Measurements from ENCODE around the gene GSAP.
A peak's percentile ranks its signal among the peaks of the same experiment; 100 is the strongest.

DNA sequence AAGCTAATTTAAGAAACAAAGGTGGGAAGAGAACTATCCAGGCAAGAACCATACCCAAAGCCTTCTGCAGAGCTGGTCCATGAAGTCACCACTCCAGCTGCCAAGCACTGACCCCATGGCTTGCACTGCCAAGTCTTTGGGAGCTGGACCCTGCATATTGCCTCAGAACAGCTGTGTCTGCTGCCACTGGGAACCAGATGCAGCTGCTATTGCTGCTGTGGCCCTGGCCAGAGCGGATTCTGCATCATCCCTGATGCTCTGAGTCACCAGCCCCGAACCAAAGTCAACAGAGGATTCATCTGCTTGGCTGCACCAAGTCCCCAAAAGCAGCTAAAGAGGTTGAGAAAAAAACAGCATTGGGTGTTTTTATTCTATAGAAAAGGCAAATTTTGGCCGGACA lies 39.2 kb upstream of the GSAP start:
- no peak for TF ChIP-seq POLR2A (IDR thresholded peaks at IDR 0.05; ENCODE audit: low read depth, low read length)
- TF ChIP-seq POLR2AphosphoS5 (IDR thresholded peaks at IDR 0.05; ENCODE audit: insufficient read depth, low read depth, low read length) = peak; percentile 63
- TF ChIP-seq, protein P1, sequence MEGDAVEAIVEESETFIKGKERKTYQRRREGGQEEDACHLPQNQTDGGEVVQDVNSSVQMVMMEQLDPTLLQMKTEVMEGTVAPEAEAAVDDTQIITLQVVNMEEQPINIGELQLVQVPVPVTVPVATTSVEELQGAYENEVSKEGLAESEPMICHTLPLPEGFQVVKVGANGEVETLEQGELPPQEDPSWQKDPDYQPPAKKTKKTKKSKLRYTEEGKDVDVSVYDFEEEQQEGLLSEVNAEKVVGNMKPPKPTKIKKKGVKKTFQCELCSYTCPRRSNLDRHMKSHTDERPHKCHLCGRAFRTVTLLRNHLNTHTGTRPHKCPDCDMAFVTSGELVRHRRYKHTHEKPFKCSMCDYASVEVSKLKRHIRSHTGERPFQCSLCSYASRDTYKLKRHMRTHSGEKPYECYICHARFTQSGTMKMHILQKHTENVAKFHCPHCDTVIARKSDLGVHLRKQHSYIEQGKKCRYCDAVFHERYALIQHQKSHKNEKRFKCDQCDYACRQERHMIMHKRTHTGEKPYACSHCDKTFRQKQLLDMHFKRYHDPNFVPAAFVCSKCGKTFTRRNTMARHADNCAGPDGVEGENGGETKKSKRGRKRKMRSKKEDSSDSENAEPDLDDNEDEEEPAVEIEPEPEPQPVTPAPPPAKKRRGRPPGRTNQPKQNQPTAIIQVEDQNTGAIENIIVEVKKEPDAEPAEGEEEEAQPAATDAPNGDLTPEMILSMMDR (IDR thresholded peaks at IDR 0.05; ENCODE audit: extremely low read depth in 1 of 2, insufficient read depth in 1 of 2, low read depth in 1 of 2, low read length in 2 of 2) = no peak
- TF ChIP-seq, protein P2, sequence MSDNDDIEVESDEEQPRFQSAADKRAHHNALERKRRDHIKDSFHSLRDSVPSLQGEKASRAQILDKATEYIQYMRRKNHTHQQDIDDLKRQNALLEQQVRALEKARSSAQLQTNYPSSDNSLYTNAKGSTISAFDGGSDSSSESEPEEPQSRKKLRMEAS (IDR thresholded peaks at IDR 0.05; ENCODE audit: insufficient read depth, insufficient read length) = no peak
- no peak for TF ChIP-seq EZH2 (IDR thresholded peaks at IDR 0.05; ENCODE audit: borderline replicate concordance, low read depth, low read length, severe bottlenecking)
- no peak for TF ChIP-seq MYC (IDR thresholded peaks at IDR 0.05; ENCODE audit: low read depth, low read length)
- no peak for TF ChIP-seq GATA2 (IDR thresholded peaks at IDR 0.05; ENCODE audit: insufficient read depth, insufficient read length, low read depth, low read length)

Measured in endothelial cell of umbilical vein (primary cell).